ENCODE measurements around the gene VLDLR. TPM values are rescaled to one million over a fixed set of nuclear protein-coding genes. Genes with fewer than 3 reads are reported as not detected.

VLDLR gene
- total RNA-seq, 1 donor from 2014 or later, result 26.9 TPM

DNA sequence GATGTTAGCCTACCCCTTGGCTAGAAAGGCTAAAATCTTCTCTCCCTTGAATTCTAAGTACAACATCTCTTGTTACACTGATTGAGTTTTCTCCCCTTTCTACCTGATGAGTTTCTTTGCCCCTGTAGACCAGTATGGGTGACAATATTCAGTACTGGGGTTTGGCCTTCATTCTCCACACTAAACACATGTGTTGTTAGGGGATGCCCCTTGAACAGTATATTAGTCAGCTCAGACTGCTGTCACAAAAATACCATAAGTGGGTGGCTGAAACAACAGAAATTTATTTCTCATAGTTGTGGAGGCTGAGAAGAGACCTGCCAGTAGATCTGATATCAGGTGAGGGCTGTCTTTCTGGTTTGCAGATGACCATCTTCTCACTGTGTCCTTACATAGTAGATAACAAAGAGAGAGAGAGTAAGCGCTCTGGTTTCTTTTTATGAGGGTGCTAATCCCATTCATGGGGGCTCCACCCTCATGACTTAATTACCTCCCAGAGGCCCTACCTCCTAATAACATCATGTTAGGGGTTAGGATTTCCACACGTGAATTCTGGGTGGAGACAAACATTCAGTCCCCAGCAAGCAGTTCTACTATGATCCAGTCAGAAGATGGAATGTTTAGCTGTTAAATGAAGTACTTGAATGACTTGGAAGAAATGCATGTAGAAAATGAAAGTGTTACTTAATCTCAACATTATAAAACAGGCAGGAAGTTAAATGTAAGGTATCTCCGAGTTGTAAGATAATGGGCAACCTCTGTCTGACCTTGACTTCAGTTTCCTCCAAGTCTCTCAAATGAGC, 17.5 kb downstream of the VLDLR start:
- H3K27me3 ChIP-seq (ENCODE audit: control insufficient read depth, insufficient read depth, low read length), result no peaks in the 10 kb centered on the region
- TF ChIP-seq CTCF (IDR thresholded peaks at IDR 0.05; ENCODE audit: insufficient read depth, low read length, severe bottlenecking), result no peak
- H3K4me3 ChIP-seq (ENCODE audit: low read depth, low read length), result no peak overlapping the region
- peaks cover 17% of the 10 kb centered on the region for H3K36me3 ChIP-seq (ENCODE audit: control insufficient read depth, insufficient read depth, low read length)
- FAIRE-seq (no peak), DNase-seq (ENCODE audit: low read depth) (no peak)

DNA sequence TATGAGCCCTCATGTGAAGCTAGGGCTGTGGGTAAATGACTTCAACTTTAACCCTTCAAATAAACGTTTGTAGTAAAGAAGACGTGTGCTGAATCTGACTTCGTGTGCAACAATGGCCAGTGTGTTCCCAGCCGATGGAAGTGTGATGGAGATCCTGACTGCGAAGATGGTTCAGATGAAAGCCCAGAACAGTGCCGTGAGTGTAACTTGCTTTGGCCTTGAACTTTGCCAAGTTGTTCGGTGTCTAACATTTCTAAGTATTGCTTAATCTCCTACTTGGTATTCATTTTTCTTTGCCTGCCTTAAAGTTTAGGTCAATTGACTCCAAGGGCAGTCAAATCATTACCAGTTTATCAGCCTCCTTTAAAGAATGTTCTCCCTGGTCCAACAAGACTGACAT, 18.2 kb downstream of the VLDLR start:
- FAIRE-seq (no peak), DNase-seq (ENCODE audit: low read depth) (no peak)
- no peaks in the 10 kb centered on the region for H3K27me3 ChIP-seq (ENCODE audit: control insufficient read depth, insufficient read depth, low read length)
- TF ChIP-seq CTCF (IDR thresholded peaks at IDR 0.05; ENCODE audit: insufficient read depth, low read length, severe bottlenecking), result no peak
- H3K36me3 ChIP-seq (ENCODE audit: control insufficient read depth, insufficient read depth, low read length), result peaks cover 18% of the 10 kb centered on the region
- H3K4me3 ChIP-seq (ENCODE audit: low read depth, low read length), result no peak overlapping the region

GRCh38 chr9:2640570-2640969, 19.0 kb downstream of the VLDLR start:
- no peak for FAIRE-seq
- no peaks in the 10 kb centered on the region for H3K27me3 ChIP-seq (ENCODE audit: control insufficient read depth, insufficient read depth, low read length)
- no peak overlapping the region for H3K4me3 ChIP-seq (ENCODE audit: low read depth, low read length)
- no peak for TF ChIP-seq CTCF (IDR thresholded peaks at IDR 0.05; ENCODE audit: insufficient read depth, low read length, severe bottlenecking)
- DNase-seq (ENCODE audit: low read depth), result no peak
- peaks cover 23% of the 10 kb centered on the region for H3K36me3 ChIP-seq (ENCODE audit: control insufficient read depth, insufficient read depth, low read length)

DNA sequence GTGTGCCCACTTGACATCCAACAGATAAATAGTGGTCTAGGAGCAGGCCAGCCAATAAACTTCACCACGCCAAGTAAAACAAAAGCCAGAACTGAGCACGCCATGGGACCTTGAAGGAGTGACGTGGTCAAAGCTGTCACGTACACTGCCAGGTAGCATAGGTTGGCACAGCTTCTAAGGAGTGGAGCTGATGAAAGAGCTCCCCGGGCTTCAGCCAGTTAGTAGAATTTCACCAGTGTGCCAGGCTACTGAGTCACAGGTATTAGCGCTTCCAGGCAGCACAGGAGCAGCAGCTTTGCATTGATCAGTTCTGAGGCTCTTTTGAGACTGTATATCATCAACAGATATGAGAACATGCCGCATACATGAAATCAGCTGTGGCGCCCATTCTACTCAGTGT, 19.4 kb downstream of the VLDLR start:
- DNase-seq (ENCODE audit: low read depth), result no peak

DNA sequence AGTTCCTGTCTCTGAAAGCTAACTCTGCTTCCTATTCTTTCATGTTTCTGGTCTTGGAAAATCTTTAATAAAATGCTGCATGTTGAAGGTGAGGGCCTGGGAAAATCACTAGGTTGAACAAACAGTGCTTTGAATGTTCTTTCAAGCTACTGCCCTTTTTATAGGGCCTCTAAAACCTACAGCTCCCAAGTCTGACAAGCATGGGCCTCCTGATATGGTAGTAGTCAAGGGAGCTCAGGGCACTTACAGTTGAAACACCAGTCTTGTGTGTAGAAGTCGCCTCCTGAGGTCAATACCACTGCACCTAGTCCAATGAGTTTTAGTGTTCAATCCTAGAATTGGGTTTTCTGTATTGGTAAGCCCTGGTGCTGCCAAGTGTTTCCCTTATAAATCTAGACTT, 20.5 kb downstream of the VLDLR start:
- no peak for DNase-seq (ENCODE audit: low read depth)
- TF ChIP-seq CTCF (IDR thresholded peaks at IDR 0.05; ENCODE audit: insufficient read depth, low read length, severe bottlenecking), result no peak
- Histone ChIP-seq H3K27me3 (ENCODE audit: control insufficient read depth, insufficient read depth, low read length) (no peaks in the 10 kb centered on the region), H3K36me3 (ENCODE audit: control insufficient read depth, insufficient read depth, low read length) (peaks cover 28% of the 10 kb centered on the region), H3K4me3 (ENCODE audit: low read depth, low read length) (no peak overlapping the region)
- FAIRE-seq, result no peak

More for the DNA sequence above, 19.4 kb downstream of the VLDLR start:
- FAIRE-seq, result peak; percentile 36
- Histone ChIP-seq H3K36me3 (ENCODE audit: control insufficient read depth, insufficient read depth, low read length) (peaks cover 21% of the 10 kb centered on the region), H3K4me3 (ENCODE audit: low read depth, low read length) (no peak overlapping the region), H3K27me3 (ENCODE audit: control insufficient read depth, insufficient read depth, low read length) (no peaks in the 10 kb centered on the region)
- TF ChIP-seq CTCF (IDR thresholded peaks at IDR 0.05; ENCODE audit: insufficient read depth, low read length, severe bottlenecking), result no peak

- peaks cover 41% of the 10 kb centered on the region for H3K36me3 ChIP-seq (ENCODE audit: control insufficient read depth, insufficient read depth, low read length)
- TF ChIP-seq CTCF (IDR thresholded peaks at IDR 0.05; ENCODE audit: insufficient read depth, low read length, severe bottlenecking), result no peak
- no peak overlapping the region for H3K4me3 ChIP-seq (ENCODE audit: low read depth, low read length)
- FAIRE-seq (no peak), DNase-seq (ENCODE audit: low read depth) (no peak)
- no peaks in the 10 kb centered on the region for H3K27me3 ChIP-seq (ENCODE audit: control insufficient read depth, insufficient read depth, low read length)
Observed at GRCh38 chr9:2645569-2645968, 24.0 kb downstream of the VLDLR start.
